Measurements from ENCODE around the gene TENM4.

GRCh38 chr11:79400206-79400605 is 40.6 kb downstream of the TENM4 start:
- TF ChIP-seq CTCF (IDR thresholded peaks at IDR 0.05) = no peak
- no peak for TF ChIP-seq JUND (IDR thresholded peaks at IDR 0.05)
- no peak for TF ChIP-seq USF1 (IDR thresholded peaks at IDR 0.05; ENCODE audit: borderline replicate concordance, low read depth)
- no peak for TF ChIP-seq TEAD4 (IDR thresholded peaks at IDR 0.05; ENCODE audit: borderline replicate concordance, insufficient read depth)
- no peak for TF ChIP-seq TAF1 (IDR thresholded peaks at IDR 0.05; ENCODE audit: borderline replicate concordance, low read depth, low read length)
- TF ChIP-seq EP300 (IDR thresholded peaks at IDR 0.05; ENCODE audit: borderline replicate concordance in 1 of 2, low read depth in 1 of 2, low read length in 1 of 2) = no peak
- TF ChIP-seq SIN3A (IDR thresholded peaks at IDR 0.05; ENCODE audit: borderline replicate concordance, low read depth, low read length) = no peak
- no peak for TF ChIP-seq MAX (IDR thresholded peaks at IDR 0.05; ENCODE audit: low read depth)

All from SK-N-SH (cell line).